HG02973 (cell line): ENCODE data around the gene PARD3.
"Not testable (repeated sequence)": the region's sequence is repeated elsewhere in the genome, so short reads cannot be mapped to it uniquely, and the experiment has no call there.

ENCODE experiments used
- ATAC-seq: cut with Tn5 transposase; IDR thresholded peaks from one replicate; pipeline ENCODE4 v1.9.1; 2021; ENCODE audit warnings: moderate library complexity; ENCODE audit not compliant: unreplicated experiment

PARD3 gene

DNA sequence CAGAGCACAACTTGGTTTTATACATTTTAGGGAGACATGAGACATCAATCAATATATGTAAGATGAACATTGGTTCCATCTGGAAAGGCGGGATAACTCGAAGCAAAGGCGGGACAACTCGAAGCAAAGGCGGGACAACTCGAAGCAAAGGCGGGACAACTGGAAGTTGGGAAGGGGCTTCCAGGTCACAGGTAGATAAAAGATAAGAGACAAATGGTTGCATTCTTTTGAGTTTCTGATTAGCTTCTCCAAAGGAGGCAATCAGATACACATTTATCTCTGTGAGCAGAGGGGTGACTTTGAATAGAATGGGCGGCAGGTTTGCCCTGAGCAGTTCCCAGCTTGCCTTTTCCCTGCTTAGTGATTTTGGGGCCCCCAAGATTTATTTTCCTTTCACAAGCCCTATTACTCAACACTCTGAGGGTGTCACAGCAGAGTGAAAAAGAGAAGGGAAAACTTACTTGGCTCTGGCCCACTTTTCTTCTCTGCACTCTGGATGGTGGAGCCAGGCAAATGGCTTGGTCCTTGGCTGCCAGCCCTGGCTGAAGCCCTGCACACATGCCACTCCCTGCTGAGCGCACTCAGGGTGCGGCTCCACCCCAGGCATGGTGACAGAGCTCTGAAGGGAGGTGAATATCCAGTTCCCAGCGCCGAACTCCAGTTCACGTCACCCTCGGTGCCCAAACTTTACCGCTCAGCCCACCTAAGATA lies 46.7 kb downstream of the PARD3 start:
- ATAC-seq, result no peak

DNA sequence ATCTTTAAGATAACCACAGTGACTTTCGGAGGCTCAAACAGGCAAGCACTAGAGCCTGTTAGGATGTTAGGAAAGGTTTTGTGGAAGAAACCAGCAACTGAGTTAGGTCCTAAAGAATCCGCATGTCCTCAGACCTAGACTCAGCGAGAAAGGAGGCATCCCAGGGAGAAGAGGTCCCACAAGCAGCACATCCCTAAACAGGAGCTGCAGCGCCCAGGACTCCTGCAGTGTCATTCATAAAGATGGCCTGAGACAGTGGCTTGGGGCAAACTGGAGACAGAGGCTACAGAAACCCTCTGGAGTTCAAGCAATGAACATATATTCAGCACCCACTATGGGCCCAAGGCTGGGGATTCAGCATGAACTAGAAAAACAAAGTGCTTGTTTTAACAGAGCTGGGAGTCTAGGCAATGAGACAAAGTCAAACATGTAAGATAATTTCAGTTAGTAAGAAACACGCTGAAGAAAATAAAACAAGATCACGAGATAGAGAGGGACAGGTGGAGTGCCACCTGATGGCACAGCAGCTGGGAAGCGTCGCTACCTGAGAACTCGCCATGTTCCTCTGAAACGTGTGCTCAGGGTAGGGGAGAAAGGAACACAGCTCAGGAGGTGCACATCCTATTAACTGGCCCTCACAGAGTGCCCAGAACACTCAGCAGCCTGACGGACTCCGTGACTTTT lies 48.1 kb downstream of the PARD3 start:
- no peak for ATAC-seq

DNA sequence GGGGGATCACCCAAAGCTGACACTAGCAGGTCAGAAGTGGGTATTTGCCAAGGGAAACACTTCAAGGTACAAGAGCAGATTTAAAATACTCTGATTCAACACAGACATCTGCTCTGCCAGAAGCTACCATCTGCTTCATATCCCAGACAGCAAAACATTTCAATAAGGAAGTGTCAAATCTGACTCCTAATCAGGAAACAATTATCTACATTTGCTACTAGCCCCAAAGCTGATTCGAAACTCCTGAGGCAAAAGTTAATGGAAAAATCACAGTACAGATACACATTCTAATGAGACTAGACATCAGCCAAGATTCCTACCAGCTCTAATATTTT lies 48.9 kb downstream of the PARD3 start:
- no peak for ATAC-seq

DNA sequence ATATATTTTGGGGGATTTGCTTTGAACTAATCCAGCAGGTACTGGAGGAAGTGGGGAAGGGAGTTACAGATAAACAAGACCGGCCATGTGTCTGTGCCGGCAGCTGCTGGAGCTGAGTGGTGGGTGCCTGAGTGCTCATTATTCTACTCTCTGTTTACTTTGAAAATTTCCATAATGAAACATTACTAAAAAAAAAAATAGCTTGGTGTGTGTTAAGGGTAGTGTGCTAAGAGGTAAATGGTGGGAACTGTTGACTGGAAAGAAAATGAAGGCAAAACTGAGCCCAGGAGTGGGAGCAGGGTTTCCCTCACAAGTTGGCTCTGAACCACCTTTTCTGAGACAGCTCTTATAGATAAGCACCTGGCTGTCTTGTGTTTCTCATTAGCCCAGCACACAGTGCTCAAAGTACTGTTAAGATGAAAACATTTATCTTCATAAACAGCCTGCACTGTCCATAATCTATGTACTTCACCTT lies 50.6 kb downstream of the PARD3 start:
- no peak for ATAC-seq

DNA sequence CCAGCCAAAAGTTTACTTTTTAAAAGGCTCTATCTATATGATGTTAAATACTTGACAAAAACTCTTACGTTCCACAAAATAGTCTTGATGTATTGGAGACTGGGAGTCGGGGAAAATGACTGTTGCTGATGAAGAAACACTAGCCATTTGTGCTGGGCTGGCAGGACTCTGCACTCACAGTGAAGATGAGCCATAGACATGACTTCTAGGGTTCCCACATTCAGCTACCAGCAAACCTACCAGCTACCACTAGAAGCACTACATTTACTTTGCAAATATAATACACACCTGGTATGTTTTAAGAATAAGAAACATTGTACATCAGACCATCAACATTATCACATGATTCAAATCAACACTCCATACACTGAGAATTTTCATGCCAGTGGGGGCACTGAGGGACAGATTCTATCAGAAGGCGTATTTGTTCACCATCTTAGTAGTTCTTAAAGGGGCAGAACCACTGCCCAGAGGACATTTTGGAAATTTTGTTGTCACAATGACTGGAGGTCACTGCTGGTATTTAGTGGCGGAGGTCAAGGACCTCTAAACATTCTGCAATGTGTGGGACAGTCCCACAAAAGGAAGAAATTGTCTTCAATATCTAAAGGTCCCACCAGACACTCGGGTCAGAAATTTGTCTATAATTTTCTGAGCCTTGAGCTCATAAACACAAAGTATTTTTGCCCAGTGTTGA lies 52.3 kb downstream of the PARD3 start:
- no peak for ATAC-seq

DNA sequence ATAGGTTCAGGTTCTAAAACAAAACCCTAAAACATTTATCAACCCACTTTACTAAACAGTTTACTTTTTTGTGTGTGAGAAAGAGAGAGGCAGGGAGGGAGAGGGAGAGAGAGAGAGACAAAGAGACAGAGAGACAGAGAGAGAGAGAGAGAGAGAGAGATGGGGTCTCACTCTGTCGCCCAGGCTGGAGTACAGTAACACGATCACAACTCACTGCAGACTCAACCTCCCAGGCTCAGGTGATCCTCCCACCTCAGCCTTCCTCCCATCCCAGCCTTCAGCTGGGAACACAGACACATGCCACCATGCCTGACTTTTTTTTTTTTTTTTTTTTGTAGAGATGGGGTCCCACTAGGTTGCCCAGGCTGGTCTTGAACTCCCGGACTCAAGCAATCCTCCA lies 52.9 kb downstream of the PARD3 start:
- ATAC-seq, result no peak

DNA sequence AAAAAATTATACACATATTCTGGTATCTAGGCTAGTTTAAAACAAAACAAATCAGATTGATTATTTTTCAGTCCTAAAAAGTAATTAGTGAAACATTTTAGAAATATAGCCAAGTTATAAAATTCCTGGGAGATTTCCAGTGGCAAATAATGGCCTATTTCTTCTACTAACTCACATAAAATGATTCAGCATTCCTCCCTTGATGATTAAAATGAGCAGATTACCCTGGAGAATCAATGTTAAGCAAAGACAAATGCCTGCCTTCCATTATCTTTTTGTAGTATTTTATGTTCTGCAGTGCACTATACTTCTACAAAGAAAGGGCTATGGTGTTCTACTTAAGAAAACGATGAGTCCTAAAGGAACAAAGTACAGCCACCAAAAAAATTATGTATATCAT lies 53.6 kb downstream of the PARD3 start:
- no peak for ATAC-seq

DNA sequence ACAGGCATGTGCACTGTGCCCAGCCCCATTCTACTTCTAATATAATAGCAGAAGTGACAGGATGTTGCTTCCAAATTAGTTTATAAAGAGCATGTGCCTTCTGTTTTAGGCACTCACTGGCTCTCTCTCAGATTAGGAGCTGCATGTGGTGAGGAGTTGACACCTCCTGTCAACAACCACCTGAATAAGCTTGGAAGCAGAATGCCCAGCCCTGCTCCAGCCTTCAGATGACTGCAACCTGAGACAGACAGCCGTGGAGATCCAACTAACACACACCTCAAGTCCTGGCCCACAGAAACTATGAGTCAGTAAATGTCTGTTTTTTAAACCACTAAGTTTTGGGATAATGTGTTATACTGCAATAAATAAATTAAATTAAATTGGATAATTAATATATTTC lies 54.5 kb downstream of the PARD3 start:
- no peak for ATAC-seq

DNA sequence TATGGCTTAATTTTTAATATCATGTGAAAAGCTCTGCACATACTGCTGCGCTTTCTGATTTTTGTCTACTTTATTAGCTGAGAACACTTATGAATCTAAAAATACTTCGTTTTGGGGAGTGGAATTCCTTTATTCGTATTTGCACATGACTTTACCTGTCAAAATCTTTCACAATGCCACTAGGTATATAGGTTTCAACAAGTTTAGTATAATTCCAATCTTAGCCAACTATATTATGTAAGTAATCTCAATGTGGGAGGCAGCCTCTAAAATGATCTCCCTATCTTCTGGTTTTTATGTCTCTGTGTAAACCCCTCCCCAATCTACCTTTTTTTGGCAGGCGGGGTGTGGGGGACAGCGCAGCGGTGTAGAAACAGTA lies 55.3 kb downstream of the PARD3 start:
- no peak for ATAC-seq

DNA sequence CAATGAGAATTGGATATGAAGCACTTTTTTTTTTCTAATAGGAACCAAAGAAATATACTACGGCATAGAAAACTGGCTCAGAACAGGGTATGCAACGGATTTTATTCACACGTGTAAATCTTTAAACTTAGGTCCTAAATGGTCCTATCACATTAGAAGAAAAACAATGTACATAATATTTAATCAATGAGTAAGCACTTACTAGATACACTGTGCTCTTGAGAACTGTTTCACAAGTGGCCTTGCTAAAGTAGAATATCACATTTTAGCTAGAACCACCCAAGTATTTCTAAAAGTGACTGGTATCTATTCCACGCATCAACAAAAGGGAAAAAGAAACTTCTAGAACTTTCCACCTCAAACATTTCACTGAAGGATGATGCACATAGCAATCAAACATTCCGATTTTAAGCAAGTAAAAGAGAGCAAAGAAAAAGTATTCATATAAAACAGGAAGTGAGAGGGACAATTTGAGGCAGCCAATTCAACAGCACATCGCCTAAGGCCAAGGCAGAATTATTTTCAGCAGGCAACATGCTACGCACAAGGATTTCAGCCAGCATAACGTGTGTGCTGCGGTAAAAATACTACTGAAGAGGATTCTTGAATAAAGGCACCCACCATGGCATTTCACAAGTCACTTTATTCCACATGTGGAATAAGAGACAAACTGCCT lies 55.8 kb downstream of the PARD3 start:
- no peak for ATAC-seq

DNA sequence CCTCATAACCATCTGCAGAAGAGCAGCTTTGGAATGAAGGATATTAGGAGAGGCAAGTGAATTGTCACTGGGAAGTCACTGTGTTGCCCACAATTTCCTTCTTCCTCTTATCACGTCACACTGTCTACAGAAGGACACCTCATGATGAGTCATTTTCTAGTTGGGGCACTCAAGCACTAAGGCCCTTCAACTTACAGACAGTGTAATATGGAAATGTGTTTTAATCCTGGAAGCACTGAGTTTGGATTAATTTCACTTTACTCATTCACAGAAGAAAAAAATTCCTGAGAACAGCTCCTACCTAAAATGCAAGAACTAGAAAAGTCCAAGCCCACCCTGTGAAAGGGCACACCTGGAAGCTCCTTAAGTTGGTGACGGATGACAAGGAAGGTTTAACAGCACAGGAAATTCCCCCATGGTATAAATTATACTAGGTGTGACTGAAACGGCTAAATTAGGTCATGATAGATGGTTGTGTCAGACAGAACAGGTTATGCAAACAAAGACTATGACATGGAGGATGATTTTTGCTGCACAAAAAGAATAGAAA lies 56.6 kb downstream of the PARD3 start:
- ATAC-seq, result peak; percentile 74

DNA sequence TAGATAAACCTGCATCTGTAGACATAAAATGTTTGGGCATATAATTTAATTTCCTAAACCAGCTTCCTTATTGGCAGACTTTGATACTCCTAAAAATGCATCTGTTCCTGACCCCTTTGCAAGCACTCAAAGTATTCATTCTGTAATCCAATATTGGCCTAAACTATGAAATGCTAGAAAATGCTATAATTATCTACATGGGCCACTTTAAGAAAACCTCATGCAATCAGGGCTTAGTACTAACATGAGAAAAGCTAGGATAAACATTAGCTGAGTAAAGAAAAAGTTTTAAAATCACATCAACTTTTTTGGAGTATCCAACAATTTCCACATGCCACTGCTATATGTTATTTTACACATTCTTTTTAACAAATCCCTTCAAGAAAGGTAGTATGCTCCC lies 57.2 kb downstream of the PARD3 start:
- no peak for ATAC-seq

DNA sequence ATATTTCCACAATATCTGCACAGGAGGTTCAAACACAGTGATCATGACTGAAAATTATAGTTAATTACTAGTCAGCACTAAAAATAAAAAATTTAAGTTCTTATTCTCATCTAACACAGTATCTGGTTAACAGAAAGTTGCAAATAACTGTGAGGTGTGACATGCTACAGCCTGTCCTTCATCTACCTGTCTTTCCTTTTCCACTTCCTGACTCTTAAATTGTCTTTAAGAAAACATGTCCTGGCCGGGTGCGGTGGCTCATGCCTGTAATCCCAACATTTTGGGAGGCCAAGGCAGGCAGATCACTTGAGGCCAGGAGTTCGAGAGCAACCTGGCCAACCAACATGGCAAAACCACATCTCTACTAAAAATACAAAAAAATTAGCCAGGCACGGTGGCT lies 57.9 kb downstream of the PARD3 start:
- not testable (repeated sequence) for ATAC-seq

DNA sequence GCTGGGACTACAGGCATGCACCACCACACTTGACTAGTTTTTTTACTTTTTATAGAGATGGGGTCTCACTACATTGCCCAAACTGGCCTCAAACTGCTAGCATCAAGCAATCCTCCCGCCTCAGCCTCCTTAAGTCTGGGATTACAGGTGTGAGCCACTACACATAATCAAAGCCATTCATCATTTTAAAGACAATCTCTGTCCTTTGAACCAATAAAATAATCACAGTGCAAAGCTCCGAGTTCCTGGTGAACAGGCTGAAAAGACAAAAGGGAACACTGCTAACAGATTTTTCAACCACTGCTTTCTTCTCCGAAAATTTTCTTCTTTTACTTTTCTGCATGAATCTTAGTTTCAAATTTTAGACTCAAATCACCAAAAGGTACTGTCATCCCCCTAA lies 58.5 kb downstream of the PARD3 start:
- no peak for ATAC-seq

DNA sequence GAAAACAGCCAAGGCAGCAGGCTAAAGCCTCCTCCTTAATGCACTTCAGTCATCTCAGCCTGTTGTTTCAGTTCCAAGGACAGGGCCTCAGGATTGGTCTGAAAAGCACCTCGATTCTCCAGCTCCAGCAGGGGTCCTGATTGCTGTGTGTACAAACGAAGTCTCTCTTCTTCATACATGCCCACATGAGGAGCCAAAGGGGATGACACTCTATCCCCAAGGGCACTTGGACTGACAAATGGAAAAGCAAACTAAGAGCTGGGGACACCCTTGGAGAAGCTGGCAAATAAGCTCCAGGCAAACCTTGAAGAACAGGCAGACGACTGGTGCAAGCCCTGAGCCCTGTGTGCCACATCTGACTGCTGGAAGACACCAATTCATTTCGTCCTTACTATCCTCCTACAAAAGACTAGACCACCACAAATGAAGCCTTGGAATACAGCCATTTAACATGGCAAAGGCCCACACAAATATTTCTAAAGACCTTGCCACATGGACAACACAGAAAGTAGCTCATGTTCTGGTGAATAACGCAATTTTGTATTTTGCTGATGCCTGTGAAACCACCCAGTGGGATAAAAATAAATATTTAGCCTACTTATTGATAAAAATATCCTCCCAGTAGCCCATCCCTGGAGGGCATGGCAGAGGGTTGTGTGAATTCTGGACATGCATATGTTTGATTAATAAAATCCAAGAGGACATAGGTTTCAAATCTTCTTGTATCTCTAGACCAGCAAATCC lies 61.9 kb downstream of the PARD3 start:
- ATAC-seq, result no peak

DNA sequence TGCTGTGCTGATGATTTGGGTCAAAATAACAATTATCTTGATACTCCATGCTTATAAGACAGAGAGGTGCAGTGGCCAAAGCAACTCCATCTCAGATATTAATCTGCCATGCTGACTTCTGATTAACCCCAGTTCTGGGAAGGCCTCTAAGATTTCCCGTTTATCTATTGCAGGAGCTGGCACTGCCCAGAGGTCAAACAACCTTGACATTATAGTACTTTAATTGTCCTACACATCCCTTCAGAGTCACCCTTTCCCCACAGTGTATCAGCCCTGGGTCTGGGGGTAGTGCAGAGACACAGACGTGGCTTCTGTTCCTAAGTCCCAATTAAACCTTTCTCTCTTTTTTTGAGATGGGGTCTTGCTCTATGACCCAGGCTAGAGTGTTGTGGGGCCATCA lies 63.8 kb downstream of the PARD3 start:
- ATAC-seq, result no peak

DNA sequence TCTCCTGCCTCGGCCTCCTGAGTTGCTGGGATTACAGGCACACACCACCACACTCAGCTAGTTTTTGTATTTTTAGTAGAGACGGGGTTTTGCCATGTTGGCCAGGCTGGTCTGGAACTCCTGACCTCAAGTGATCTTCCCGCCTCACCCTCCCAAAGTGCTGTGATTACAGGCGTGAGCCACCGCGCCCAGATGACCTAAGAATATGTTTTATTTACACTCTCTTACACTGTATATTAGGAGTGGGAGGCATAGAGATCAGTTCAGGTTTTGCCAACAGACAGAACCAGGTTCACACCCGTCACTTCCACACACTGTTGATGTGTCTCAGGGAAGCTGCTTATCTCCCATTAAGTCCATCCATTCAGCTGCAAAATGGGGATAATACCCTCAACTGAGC lies 64.3 kb downstream of the PARD3 start:
- not testable (repeated sequence) for ATAC-seq

DNA sequence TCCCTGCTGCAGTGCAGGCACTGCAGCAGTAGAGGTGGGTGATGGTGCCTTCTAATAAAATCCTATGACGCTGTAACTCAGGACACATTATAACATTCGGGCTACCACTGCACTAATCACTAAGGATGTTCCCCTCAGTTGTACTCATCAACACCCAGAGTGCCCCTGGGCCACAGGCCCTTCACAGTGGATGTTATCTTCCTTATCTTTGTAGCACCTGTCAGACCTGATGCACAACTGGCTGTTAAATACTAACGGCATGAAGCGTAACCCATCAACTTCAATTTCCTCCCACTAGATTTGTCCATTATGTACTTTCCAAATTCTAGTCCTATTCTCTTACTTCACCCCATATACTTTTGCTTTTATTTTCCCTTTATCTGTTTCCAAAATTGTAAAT lies 66.3 kb downstream of the PARD3 start:
- ATAC-seq, result no peak

DNA sequence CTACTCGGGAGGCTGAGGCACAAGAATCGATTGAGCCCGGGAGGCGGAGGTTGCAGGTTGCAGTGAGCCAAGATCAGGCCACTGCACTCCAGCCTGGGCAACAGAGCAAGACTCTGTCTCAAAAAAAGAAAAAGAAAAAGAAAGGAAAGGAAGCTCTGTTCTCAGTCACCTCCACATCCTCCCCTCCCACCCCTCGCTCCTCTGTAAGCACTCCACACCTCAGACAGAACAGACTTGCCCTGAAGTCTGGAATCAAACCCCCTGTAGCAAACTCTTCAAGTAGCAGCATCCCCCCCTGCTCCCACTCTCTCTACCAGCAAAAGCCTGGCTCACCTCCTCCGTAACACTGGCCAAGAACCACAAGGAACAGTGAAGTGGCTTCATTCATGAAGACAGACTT lies 66.7 kb downstream of the PARD3 start:
- no peak for ATAC-seq

DNA sequence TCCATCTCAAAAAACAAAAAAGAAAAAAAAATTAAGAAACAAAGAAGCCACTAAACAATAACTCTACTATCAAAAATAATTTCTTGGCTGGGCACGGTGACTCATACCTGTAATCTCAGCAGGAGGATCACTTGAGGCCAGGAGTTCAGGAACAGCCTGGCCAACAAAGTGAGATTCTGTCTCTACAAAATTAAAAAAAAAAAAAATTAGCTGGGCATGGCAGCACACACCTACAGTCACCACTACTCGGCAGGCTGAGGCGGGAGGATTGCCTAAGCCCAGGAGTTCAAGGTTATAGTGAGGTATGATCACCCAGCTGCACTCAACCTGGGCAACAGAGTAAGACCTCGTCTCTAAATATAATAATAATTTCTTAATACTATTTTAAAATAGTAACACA lies 69.0 kb downstream of the PARD3 start:
- no peak for ATAC-seq

DNA sequence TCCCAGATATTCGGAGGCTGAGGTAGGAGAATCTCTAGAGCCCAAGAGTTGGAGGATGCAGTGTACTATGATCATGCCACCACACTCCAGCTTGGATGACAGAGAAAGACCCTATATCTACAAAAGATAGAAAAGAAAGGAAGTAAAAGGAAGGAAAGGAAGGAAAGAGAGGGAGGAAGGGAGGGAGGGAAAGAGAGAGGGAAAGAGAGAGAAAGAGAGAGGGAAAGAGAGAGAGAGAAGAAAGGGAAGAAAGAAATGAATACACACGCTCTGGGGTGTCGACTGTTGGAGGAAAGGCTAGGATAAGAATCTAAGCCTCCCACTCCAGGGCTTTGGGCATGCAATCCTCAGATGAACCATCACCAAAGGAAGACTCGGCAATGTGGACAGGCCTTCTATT lies 69.9 kb downstream of the PARD3 start:
- no peak for ATAC-seq
